Esophagus squamous epithelium (tissue), 5 donors: ENCODE measurements around the gene KAZALD1. TPM values are rescaled to one million over a fixed set of nuclear protein-coding genes. Genes with fewer than 3 reads are reported as not detected.

Source experiments
- DNase-seq: peaks from one replicate; lab custom pipeline; 2025; lab: John Stamatoyannopoulos, UW
- H3K27ac ChIP-seq, 4 donors: fragments of 200-600 bp; sonication (generic); one replicate each; pipeline ENCODE4 v1.5.1; 2016 to 2019; ENCODE audit warnings: mild to moderate bottlenecking in 1 of 4
- H3K27me3 ChIP-seq, 4 donors: fragments of 200-600 bp; sonication (generic); 1 replicate in 3 of 4; 2 replicates in 1 of 4; pipeline versions ENCODE4 v1.5.1 to v1.6.0; 2017 to 2021; ENCODE audit warnings: antibody characterized with exemption in 1 of 4
- H3K36me3 ChIP-seq, 3 donors: fragments of 200-600 bp; sonication (generic); one replicate each; pipeline ENCODE4 v1.5.1; 2016 to 2019
- H3K4me1 ChIP-seq, 3 donors: fragments of 200-600 bp; sonication (generic); one replicate each; pipeline ENCODE4 v1.5.1; 2017 to 2019
- H3K4me3 ChIP-seq, 4 donors: fragments of 200-600 bp; sonication (generic); 1 replicate in 3 of 4; 2 replicates in 1 of 4; pipeline ENCODE4 v1.5.1; 2016 to 2019; ENCODE audit warnings: mild to moderate bottlenecking in 2 of 4, moderate library complexity in 1 of 4
- H3K9me3 ChIP-seq, 3 donors: fragments of 200-600 bp; sonication (generic); one replicate each; pipeline ENCODE4 v1.5.1; 2016 to 2019
- CTCF ChIP-seq, 6 experiments: fragments of 450-650 bp in 4 of 6; fragments of 200-600 bp in 2 of 6; sonication (generic) in 2 of 6; IDR thresholded peaks; one replicate each; pipeline ENCODE4 v1.5.1; 2016 to 2019; ENCODE audit warnings: antibody characterized with exemption in 6 of 6, mild to moderate bottlenecking in 4 of 6, moderate library complexity in 4 of 6
- POLR2A ChIP-seq, 4 donors: fragments of 450-650 bp; IDR thresholded peaks; one replicate each; pipeline ENCODE4 v1.6.1; 2017; ENCODE audit warnings: antibody characterized with exemption in 4 of 4, mild to moderate bottlenecking in 4 of 4, moderate library complexity in 3 of 4
- WGBS, 2 donors: methylation state at CpG; one replicate each; pipeline ENCODE4 v1.1.5; 2018; 5-methylcytosine and 5-hydroxymethylcytosine counted together
- intact Hi-C: fragments of 100-400 bp; cut with DNase I; formaldehyde crosslinking; loops from one replicate; pipeline ENCODE4 v1.15.0; 2022
- total RNA-seq, 4 donors: library from RNA; depleted of rRNA; stranded (reverse); fragments of >200 nt; gene quantifications; one replicate each; pipeline ENCODE4 v1.1.0, GENCODE V29; 2016
- donor health status: DM: yes; HTN: yes; CAD: no.

The KAZALD1 gene
- total RNA-seq, 4 donors from 2014 or later = 0.47 to 1.4 (median 1.1) TPM; not detected in 1

GRCh38 chr10:101085846-101086245, 24.1 kb downstream of the KAZALD1 start:
- TF ChIP-seq CTCF (IDR thresholded peaks at IDR 0.05) = no peak
- no peak for TF ChIP-seq POLR2A (IDR thresholded peaks at IDR 0.05)
- H3K27ac ChIP-seq = no peak overlapping the region
- peaks cover 0 to 8% (median 0%) of the 10 kb centered on the region in 3 donors for H3K4me1 ChIP-seq
- no peaks in the 10 kb centered on the region for H3K9me3 ChIP-seq
- no peaks in the 10 kb centered on the region for H3K36me3 ChIP-seq
- no peak for DNase-seq
- peaks cover 0 to 98% (median 0%) of the 10 kb centered on the region in 4 donors for H3K27me3 ChIP-seq
- no peak overlapping the region for H3K4me3 ChIP-seq
- 40 to 42% methylated on average over 1 to 6 of the region's 6 CpGs for WGBS, 2 donors
- intact Hi-C loops = no loop called here

GRCh38 chr10:101087376-101087775, 25.6 kb downstream of the KAZALD1 start:
- H3K27ac ChIP-seq = no peak overlapping the region
- TF ChIP-seq CTCF (IDR thresholded peaks at IDR 0.05) = no peak
- no peak for TF ChIP-seq POLR2A (IDR thresholded peaks at IDR 0.05)
- H3K4me3 ChIP-seq = no peak overlapping the region
- no peak for DNase-seq
- peaks cover 0 to 99% (median 0%) of the 10 kb centered on the region in 4 donors for H3K27me3 ChIP-seq
- no peaks in the 10 kb centered on the region for H3K9me3 ChIP-seq
- H3K4me1 ChIP-seq = peaks cover 0 to 15% (median 4%) of the 10 kb centered on the region in 3 donors
- no peaks in the 10 kb centered on the region for H3K36me3 ChIP-seq
- WGBS, 2 donors = 45 to 78% methylated on average over 3 to 9 of the region's 10 CpGs
- intact Hi-C loops = no loop called here

- Histone ChIP-seq H3K36me3 (no peaks in the 10 kb centered on the region), H3K27ac (no peak overlapping the region), H3K27me3 (peaks cover 0 to 99% (median 0%) of the 10 kb centered on the region in 4 donors), H3K4me3 (no peak overlapping the region), H3K4me1 (peaks cover 0 to 15% (median 4%) of the 10 kb centered on the region in 3 donors), H3K9me3 (no peaks in the 10 kb centered on the region)
- intact Hi-C loops = no loop called here
- WGBS, 2 donors = 18 to 21% methylated on average over 12 to 14 of the region's 14 CpGs
- TF ChIP-seq CTCF (IDR thresholded peaks at IDR 0.05) (no peak), POLR2A (IDR thresholded peaks at IDR 0.05) (no peak)
- no peak for DNase-seq
These were observed 26.2 kb downstream of the KAZALD1 start for GRCh38 chr10:101087965-101088364.

GRCh38 chr10:101089520-101090299, 27.9 kb downstream of the KAZALD1 start:
- H3K27me3 ChIP-seq = peaks cover 0 to 99% (median 0%) of the 10 kb centered on the region in 4 donors
- DNase-seq = no peak
- H3K9me3 ChIP-seq = no peaks in the 10 kb centered on the region
- no peak overlapping the region for H3K4me3 ChIP-seq
- TF ChIP-seq CTCF (IDR thresholded peaks at IDR 0.05) = no peak
- no peak for TF ChIP-seq POLR2A (IDR thresholded peaks at IDR 0.05)
- WGBS, 2 donors = 75 to 78% methylated on average over 5 of the region's 11 CpGs
- no peak overlapping the region for H3K27ac ChIP-seq
- H3K36me3 ChIP-seq = no peaks in the 10 kb centered on the region
- intact Hi-C loops = no loop called here
- peaks cover 0 to 15% (median 4%) of the 10 kb centered on the region in 3 donors for H3K4me1 ChIP-seq

- intact Hi-C loops = no loop called here
- peaks cover 0 to 15% (median 4%) of the 10 kb centered on the region in 3 donors for H3K4me1 ChIP-seq
- 72 to 77% methylated on average over 5 of the region's 5 CpGs for WGBS, 2 donors
- no peak overlapping the region for H3K4me3 ChIP-seq
- no peaks in the 10 kb centered on the region for H3K9me3 ChIP-seq
- no peak for DNase-seq
- H3K27ac ChIP-seq = no peak overlapping the region
- H3K36me3 ChIP-seq = no peaks in the 10 kb centered on the region
- peaks cover 0 to 99% (median 0%) of the 10 kb centered on the region in 4 donors for H3K27me3 ChIP-seq
- TF ChIP-seq CTCF (IDR thresholded peaks at IDR 0.05) = no peak
- no peak for TF ChIP-seq POLR2A (IDR thresholded peaks at IDR 0.05)
These were observed 28.8 kb downstream of the KAZALD1 start for GRCh38 chr10:101090597-101090996.
